Measurements from ENCODE around the gene PDE4DIP.
"Not testable (repeated sequence)": the region's sequence is repeated elsewhere in the genome, so short reads cannot be mapped to it uniquely, and the experiment has no call there.

Gene PDE4DIP

GRCh38 chr1:148874408-148875388 is 30.5 kb downstream of the PDE4DIP start:
- not testable (repeated sequence) for DNase-seq (ENCODE audit: low read depth)

- DNase-seq (ENCODE audit: low read depth) = not testable (repeated sequence)
Observed at GRCh38 chr1:148879812-148880416, 35.7 kb downstream of the PDE4DIP start.

- not testable (repeated sequence) for DNase-seq (ENCODE audit: low read depth)
Observed at GRCh38 chr1:148881261-148881660, 37.0 kb downstream of the PDE4DIP start.

- DNase-seq (ENCODE audit: low read depth) = not testable (repeated sequence)
Observed at GRCh38 chr1:148885219-148885618, 41.0 kb downstream of the PDE4DIP start.

GRCh38 chr1:148886293-148886692 is 42.1 kb downstream of the PDE4DIP start:
- not testable (repeated sequence) for DNase-seq (ENCODE audit: low read depth)

GRCh38 chr1:148888597-148888996 is 44.4 kb downstream of the PDE4DIP start:
- not testable (repeated sequence) for DNase-seq (ENCODE audit: low read depth)

- not testable (repeated sequence) for DNase-seq (ENCODE audit: low read depth)
Observed at GRCh38 chr1:148889267-148890074, 45.2 kb downstream of the PDE4DIP start.

GRCh38 chr1:148890075-148890568 is 45.9 kb downstream of the PDE4DIP start:
- not testable (repeated sequence) for DNase-seq (ENCODE audit: low read depth)

- DNase-seq (ENCODE audit: low read depth) = not testable (repeated sequence)
Observed at GRCh38 chr1:148894360-148895352, 50.4 kb downstream of the PDE4DIP start.

- DNase-seq (ENCODE audit: low read depth) = not testable (repeated sequence)
Observed at GRCh38 chr1:148900026-148900425, 55.8 kb downstream of the PDE4DIP start.

- not testable (repeated sequence) for DNase-seq (ENCODE audit: low read depth)
Observed at GRCh38 chr1:148900691-148901090, 56.5 kb downstream of the PDE4DIP start.

GRCh38 chr1:148901150-148901952 is 57.1 kb downstream of the PDE4DIP start:
- DNase-seq (ENCODE audit: low read depth) = not testable (repeated sequence)

GRCh38 chr1:148901953-148902341 is 57.7 kb downstream of the PDE4DIP start:
- DNase-seq (ENCODE audit: low read depth) = not testable (repeated sequence)

- DNase-seq (ENCODE audit: low read depth) = not testable (repeated sequence)
Observed at GRCh38 chr1:148909219-148909826, 65.1 kb downstream of the PDE4DIP start.

- not testable (repeated sequence) for DNase-seq (ENCODE audit: low read depth)
Observed at GRCh38 chr1:148911303-148911928, 67.2 kb downstream of the PDE4DIP start.

- DNase-seq (ENCODE audit: low read depth) = not testable (repeated sequence)
Observed at GRCh38 chr1:148916222-148916621, 72.0 kb downstream of the PDE4DIP start.

GRCh38 chr1:148916695-148917348 is 72.6 kb downstream of the PDE4DIP start:
- DNase-seq (ENCODE audit: low read depth) = not testable (repeated sequence)

GRCh38 chr1:148918836-148919447 is 74.7 kb downstream of the PDE4DIP start:
- not testable (repeated sequence) for DNase-seq (ENCODE audit: low read depth)
